IMR-90 (cell line): ENCODE results near the gene STK10.

Experiments used
- CTCF ChIP-seq: conservative IDR thresholded peaks from 2 replicates; pipeline ENCODE4 v1.5.1; 2012; ENCODE audit warnings: mild to moderate bottlenecking, low read depth, low read length, improper control_type of control experiment
- FOS ChIP-seq: fragments of 150-350 bp; IDR thresholded peaks from 2 replicates; pipeline ENCODE4 v1.6.1; 2016; ENCODE audit warnings: low read depth, low read length
- MXI1 ChIP-seq: IDR thresholded peaks from 2 replicates; pipeline ENCODE4 v1.6.1; 2012; ENCODE audit warnings: low read depth, mild to moderate bottlenecking, low read length, moderate library complexity, borderline replicate concordance
- POLR2A ChIP-seq: IDR thresholded peaks from 2 replicates; pipeline ENCODE4 v1.6.1; 2012; ENCODE audit warnings: mild to moderate bottlenecking, low read depth, low read length
- RAD21 ChIP-seq: IDR thresholded peaks from 2 replicates; pipeline ENCODE4 v1.6.1; 2012; ENCODE audit warnings: low read length, improper control_type of control experiment
- RFX5 ChIP-seq: IDR thresholded peaks from 2 replicates; pipeline ENCODE4 v1.8.0; 2012; ENCODE audit warnings: low read depth, mild to moderate bottlenecking, low read length, moderate library complexity
- SMC3 ChIP-seq: fragments of 150-350 bp; IDR thresholded peaks from 2 replicates; pipeline ENCODE4 v1.6.1; 2016; ENCODE audit warnings: low read depth, mild to moderate bottlenecking, antibody characterized with exemption, low read length, moderate library complexity
- USF2 ChIP-seq: fragments of 150-350 bp; IDR thresholded peaks from 2 replicates; pipeline ENCODE4 v1.6.1; 2017; ENCODE audit warnings: mild to moderate bottlenecking, antibody characterized with exemption, low read length, low read depth

GRCh38 chr5:172105811-172106210, 82.2 kb downstream of the STK10 start:
- TF ChIP-seq RFX5: no peak
- TF ChIP-seq POLR2A: no peak
- TF ChIP-seq CTCF: no peak
- no peak for TF ChIP-seq RAD21
- TF ChIP-seq SMC3: no peak
- TF ChIP-seq FOS: no peak
- no peak for TF ChIP-seq MXI1
- no peak for TF ChIP-seq USF2
